ENCODE data around the gene POLA2.
"Not testable (repeated sequence)": the region's sequence is repeated elsewhere in the genome, so short reads cannot be mapped to it uniquely, and the experiment has no call there.

The POLA2 gene

DNA sequence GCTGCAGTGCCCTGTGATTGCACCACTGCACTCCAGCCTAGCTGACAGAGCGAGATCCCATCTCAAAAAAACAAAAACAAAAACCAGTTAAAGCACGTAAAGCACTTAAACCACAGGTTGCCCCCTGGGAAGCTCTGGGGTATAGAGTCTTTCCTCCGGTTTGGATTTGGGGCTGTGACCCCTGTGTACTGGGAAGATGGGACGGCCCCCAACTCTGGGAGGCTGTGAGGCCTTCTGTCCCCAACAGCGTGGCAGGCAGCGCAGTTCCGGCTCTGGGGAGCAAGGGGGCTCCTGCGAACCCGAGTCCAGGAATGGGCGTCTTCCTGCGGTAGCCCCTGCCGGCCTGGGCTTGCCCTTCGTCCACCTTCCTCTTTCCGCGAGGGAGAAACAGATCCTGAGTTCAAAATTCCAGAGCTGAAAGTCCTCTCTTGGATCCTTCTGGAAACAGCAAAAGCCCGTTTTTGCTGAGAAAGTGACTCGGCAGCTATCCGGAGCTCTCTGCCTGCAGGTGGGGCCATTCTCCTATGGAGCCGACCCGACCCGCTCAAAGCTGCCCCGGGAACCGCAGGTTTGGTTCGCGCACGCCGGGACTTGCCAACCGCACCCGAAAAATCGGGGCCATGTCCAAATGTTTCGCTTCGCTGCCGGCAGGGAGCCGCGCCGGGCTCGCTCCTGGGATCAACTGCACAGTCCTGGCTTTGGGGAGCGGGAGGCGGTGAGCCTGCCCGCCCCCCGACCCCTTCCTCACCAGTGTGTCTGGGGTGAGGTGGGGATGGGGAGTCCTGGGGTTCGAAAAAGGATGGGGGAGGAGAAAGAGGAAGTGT lies 36.3 kb upstream of the POLA2 start:
- H3K27ac Mint-ChIP-seq: no peak overlapping the region
- peaks cover 8% of the 10 kb centered on the region for H3K4me1 Mint-ChIP-seq
- ATAC-seq (peak; percentile 86), DNase-seq (ENCODE audit: low spot score in 2 of 2) (no peak)
- no peaks in the 10 kb centered on the region for H3K36me3 Mint-ChIP-seq
- H3K9me3 Mint-ChIP-seq: no peaks in the 10 kb centered on the region
- peak overlapping the region; percentile 69 for H3K4me3 Mint-ChIP-seq

DNA sequence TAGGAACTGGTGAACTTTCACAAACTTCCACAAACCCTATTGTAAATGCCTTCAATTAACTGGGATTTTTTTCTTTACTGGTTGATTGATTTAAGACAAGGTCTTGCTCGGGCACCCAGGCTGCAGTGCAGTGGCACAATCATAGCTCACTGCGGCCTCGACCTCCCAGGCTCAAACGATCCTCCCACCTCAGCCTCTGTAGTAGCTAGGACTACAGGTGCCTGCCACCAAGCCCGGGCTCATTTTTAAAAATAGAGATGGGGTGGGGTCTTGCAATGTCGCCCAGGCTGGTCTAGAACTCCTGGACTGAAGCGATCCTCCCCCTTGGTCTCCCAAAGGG lies 35.7 kb upstream of the POLA2 start:
- DNase-seq (ENCODE audit: low spot score in 2 of 2) (no peak), ATAC-seq (no peak)
- H3K4me3 Mint-ChIP-seq: peak overlapping the region; percentile 69
- no peaks in the 10 kb centered on the region for H3K36me3 Mint-ChIP-seq
- peaks cover 8% of the 10 kb centered on the region for H3K4me1 Mint-ChIP-seq
- H3K27ac Mint-ChIP-seq: no peak overlapping the region
- no peaks in the 10 kb centered on the region for H3K9me3 Mint-ChIP-seq

DNA sequence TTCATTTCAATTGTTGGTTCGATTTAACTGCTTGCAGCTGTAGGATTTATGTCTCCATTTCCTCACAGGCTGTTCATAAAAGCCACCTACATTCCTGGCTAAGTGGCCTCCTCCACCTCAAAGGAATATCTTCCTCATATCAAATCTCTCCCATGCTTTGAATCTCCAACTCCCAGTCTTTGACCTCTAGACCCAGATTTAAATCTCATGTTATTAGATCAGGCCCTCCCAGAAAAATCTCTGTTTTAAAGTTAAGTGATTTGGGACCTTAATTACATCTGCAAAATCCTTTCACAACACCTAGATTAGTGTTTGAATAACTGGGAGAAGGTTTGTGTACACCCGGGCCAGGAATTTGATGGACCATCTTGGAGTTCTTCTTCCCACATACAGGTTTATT lies 33.9 kb upstream of the POLA2 start:
- Mint-ChIP-seq H3K9me3 (no peaks in the 10 kb centered on the region), H3K4me1 (peaks cover 8% of the 10 kb centered on the region), H3K4me3 (no peak overlapping the region), H3K36me3 (no peaks in the 10 kb centered on the region), H3K27ac (no peak overlapping the region)
- DNase-seq (ENCODE audit: low spot score in 2 of 2) (no peak), ATAC-seq (no peak)

DNA sequence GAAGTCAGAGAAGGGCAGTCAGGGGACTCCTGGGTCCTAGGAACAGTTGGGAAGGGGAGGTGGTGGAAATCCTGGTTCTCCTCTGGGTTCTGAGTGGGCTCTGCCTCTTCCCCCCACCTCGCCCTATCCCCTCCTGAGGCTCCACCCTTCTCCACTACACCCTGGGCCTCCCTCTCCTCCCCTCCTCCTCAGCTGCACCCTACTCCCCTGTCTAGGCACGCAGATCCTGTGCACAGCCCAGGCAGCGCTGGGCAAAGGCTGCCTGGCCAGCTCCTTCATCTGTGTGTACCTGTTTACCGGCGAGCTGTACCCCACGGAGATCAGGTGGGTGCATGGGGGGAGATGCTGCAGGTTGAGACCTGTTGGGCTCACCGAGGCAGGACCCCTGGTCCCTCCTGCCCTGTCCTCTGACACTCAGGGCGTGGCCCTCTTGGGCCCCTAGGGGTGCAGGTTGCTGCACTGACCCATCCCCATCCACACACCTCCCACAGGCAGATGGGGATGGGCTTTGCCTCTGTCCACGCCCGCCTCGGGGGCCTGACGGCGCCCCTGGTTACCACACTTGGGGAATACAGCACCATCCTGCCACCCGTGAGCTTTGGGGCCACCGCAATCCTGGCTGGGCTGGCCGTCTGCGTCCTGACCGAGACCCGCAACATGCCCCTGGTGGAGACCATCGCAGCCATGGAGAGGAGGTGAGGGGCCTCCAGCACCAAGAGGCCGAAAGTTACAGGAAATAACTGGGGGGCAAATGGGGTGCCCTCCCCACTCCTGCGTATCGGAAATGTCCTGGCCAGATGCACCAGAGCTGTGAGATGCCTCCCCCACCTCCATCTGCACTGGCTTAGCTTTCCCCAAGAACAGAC lies 25.3 kb upstream of the POLA2 start:
- DNase-seq (ENCODE audit: low spot score in 2 of 2) (no peak), ATAC-seq (peak; percentile 28)
- no peak overlapping the region for H3K27ac Mint-ChIP-seq
- no peak overlapping the region for H3K4me3 Mint-ChIP-seq
- no peaks in the 10 kb centered on the region for H3K9me3 Mint-ChIP-seq
- H3K36me3 Mint-ChIP-seq: no peaks in the 10 kb centered on the region
- no peaks in the 10 kb centered on the region for H3K4me1 Mint-ChIP-seq

DNA sequence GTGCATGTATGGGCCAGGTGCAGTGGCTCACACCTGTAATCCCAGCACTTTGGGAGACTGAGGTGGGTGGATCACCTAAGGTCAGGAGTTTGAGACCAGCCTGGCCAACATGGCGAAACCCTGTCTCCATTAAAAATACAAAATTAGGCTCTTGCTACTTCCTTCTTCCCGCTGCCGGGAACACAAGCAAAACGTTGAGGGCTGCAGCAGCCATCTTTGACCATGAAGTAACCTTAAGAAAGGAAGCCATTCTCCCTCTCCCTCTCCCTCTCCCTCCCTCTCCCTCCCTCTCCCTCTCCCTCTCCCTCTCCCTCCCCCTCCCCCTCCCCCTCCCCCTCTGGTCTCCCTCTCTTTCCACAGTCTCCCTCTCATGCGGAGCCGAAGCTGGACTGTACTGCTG lies 23.5 kb upstream of the POLA2 start:
- not testable (repeated sequence) for H3K36me3 Mint-ChIP-seq; H3K9me3 Mint-ChIP-seq; H3K4me1 Mint-ChIP-seq; H3K4me3 Mint-ChIP-seq; ATAC-seq; H3K27ac Mint-ChIP-seq; DNase-seq (ENCODE audit: low spot score in 2 of 2)

DNA sequence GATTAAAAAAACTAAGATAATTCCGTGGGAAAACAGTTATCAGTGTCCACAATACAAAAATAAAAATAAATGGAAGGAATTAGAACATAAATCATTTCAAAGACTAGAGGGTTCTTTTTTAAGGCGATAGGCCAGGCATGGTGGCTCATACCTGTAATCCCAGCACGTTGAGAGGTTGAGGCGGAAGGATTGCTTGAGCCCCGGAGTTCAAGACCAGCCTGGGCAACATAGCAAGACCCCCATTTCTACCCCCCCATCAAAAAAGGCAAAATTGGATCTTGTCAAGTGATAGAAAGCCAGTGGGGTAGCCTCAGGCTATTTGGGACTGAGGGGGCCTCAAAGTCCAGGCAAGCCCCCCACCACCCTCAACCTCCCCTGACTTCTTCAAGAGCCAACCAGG lies 20.6 kb upstream of the POLA2 start:
- Mint-ChIP-seq H3K4me1 (no peaks in the 10 kb centered on the region), H3K9me3 (peaks cover 4% of the 10 kb centered on the region), H3K36me3 (no peaks in the 10 kb centered on the region), H3K27ac (no peak overlapping the region), H3K4me3 (no peak overlapping the region)
- no peak for ATAC-seq
- DNase-seq (ENCODE audit: low spot score in 2 of 2): no peak

DNA sequence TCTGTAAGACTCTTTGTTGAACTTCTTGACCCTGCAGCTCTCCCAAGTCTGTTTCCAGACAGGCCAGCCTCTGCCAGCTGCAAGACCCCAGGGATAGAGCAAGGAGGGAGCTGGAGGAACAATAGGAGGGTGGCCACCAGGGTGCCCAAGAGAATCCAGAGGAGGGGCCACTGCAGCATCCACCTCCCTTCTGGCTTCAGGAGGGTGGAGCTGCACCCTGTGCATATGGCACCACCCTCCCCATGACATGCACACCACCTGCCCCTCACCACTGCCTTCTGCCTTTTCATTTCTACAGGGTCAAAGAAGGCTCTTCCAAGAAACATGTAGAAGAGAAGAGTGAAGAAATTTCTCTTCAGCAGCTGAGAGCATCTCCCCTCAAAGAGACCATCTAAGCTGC lies 20.1 kb upstream of the POLA2 start:
- DNase-seq (ENCODE audit: low spot score in 2 of 2): no peak
- Mint-ChIP-seq H3K36me3 (no peaks in the 10 kb centered on the region), H3K9me3 (peaks cover 4% of the 10 kb centered on the region), H3K4me1 (no peaks in the 10 kb centered on the region), H3K27ac (no peak overlapping the region), H3K4me3 (no peak overlapping the region)
- peak; percentile 11 for ATAC-seq

DNA sequence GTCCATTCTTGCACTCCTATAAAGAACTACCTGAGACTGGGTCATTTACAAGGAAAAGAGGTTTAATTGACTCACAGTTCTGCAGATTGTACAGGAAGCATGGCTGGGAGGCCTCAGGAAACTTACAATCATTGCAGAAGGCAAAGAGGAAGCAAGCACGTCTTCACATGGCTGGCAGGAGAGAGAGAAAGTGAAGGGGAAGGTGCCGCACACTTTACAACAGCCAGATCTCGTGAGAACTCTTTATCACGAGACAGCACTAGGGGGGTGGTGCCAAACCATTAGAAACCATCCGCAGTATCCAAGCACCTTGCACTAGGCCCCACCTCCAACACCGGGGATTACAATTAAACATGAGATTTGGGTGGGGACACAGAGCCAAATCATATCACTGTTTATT lies 19.4 kb upstream of the POLA2 start:
- no peaks in the 10 kb centered on the region for H3K36me3 Mint-ChIP-seq

DNA sequence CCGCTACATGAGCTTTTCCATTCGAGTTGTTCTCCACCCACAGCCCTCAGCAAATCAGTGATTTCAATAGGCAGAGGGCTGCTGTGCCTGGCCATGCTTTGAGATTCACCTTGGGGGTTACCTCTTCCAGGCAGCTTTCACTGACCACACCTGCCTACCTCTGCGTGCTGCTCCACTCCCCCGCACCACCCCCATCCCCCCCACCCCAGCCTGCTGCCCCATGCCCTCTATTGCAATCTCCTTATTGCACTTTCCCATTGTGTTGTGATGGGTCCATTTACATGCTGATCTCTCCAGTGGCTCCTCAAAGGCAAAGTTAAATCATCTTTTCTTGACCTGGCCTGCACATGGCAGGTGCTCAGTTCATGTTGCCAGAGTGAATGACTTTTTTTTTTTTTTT lies 18.0 kb upstream of the POLA2 start:
- ATAC-seq: no peak
- Mint-ChIP-seq H3K4me1 (no peaks in the 10 kb centered on the region), H3K36me3 (no peaks in the 10 kb centered on the region)

More for the DNA sequence above, 19.4 kb upstream of the POLA2 start:
- DNase-seq (ENCODE audit: low spot score in 2 of 2): no peak
- Mint-ChIP-seq H3K4me1 (no peaks in the 10 kb centered on the region), H3K4me3 (no peak overlapping the region), H3K27ac (no peak overlapping the region), H3K9me3 (peaks cover 4% of the 10 kb centered on the region)
- no peak for ATAC-seq

DNA sequence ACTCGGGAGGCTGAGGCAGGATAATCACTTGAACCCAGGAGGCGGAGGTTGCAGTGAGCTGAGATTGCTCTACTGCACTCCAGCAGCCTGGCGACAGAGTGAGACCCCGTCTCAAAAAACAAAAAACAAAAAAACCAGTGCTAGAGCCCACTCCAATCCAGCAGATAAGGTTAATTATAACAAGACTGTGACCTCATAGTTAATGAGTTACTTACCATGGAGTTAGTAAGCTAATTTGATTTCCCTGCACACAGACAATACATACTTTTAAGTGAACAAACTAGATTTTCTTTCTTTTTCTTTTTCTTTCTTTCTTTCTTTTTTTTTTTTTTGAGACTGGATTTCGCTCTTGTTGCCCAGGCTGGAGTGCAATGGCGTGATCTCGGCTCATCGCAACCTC lies 16.7 kb upstream of the POLA2 start:
- H3K4me1 Mint-ChIP-seq; DNase-seq (ENCODE audit: low spot score in 2 of 2); ATAC-seq; H3K4me3 Mint-ChIP-seq; H3K36me3 Mint-ChIP-seq; H3K9me3 Mint-ChIP-seq; H3K27ac Mint-ChIP-seq: not testable (repeated sequence)

More for the DNA sequence above, 18.0 kb upstream of the POLA2 start:
- peaks cover 4% of the 10 kb centered on the region for H3K9me3 Mint-ChIP-seq
- no peak overlapping the region for H3K27ac Mint-ChIP-seq
- H3K4me3 Mint-ChIP-seq: no peak overlapping the region
- DNase-seq (ENCODE audit: low spot score in 2 of 2): no peak

DNA sequence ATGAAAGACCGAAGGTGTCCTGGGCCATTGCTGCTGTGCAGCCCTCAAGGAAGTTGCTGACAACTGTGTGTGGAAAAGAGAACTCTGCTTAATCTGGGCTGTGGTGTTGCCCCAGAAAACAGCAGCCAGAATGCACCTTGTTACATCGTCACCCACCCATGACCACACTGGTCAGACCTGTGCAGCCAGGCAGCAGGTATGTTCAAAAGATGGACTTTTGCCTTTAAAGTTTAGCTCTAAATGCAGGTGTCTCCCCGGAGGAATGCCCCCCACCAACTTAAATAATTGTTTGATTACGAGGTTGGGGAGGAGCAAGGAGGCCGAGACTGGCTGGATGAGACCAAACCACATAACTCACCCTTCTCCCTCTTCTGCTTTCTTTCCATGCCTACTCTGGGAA lies 15.3 kb upstream of the POLA2 start:
- DNase-seq (ENCODE audit: low spot score in 2 of 2) (no peak), ATAC-seq (no peak)
- Mint-ChIP-seq H3K4me1 (no peaks in the 10 kb centered on the region), H3K9me3 (peaks cover 4% of the 10 kb centered on the region), H3K36me3 (no peaks in the 10 kb centered on the region), H3K4me3 (no peak overlapping the region), H3K27ac (no peak overlapping the region)

DNA sequence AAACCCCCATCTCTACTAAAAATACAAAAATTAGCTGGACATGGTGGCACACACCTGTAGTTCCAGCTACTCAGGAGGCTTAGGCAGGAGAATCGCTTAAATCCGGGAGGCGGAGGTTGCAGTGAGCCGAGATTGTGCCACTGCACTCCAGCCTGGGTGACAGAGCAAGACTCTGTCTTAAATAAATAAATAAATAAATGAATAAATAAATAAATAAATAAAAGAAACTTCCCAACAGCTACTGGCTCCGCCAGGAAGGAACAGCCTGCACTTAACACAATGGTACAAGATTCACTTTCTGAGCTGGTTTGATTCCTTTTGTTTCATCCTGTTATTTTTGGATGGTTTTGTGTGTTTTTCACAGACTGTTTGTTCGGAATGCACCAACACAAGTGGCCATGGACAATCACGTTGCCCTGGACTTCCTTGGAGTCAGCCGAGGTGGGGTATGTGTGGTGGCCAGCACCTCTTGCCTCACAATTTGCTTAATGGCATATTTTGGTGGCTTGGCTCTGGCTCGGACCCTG lies 13.5 kb upstream of the POLA2 start:
- DNase-seq (ENCODE audit: low spot score in 2 of 2); H3K36me3 Mint-ChIP-seq; H3K9me3 Mint-ChIP-seq; H3K4me3 Mint-ChIP-seq; H3K4me1 Mint-ChIP-seq; ATAC-seq; H3K27ac Mint-ChIP-seq: not testable (repeated sequence)

DNA sequence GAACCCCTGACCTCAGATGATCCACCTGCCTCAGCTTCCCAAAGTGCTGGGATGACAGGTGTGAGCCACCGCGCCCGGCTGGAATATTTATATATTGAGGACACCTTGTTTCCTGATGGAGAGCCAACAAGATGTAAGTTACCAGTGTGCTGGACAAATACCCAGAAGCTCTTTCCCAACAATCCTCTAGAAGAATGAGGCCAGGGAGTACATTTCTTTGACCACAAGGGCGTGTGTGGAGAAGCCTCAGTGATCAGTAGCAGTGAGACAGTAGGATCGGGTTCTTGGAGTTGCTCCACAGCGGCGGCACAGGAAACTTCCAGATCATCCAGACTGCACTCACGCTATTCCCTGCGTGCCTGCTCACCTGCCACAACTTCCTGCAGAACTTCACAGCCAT lies 10.3 kb upstream of the POLA2 start:
- Mint-ChIP-seq H3K36me3 (no peaks in the 10 kb centered on the region), H3K27ac (no peak overlapping the region), H3K9me3 (no peaks in the 10 kb centered on the region), H3K4me1 (no peaks in the 10 kb centered on the region), H3K4me3 (no peak overlapping the region)
- ATAC-seq (no peak), DNase-seq (ENCODE audit: low spot score in 2 of 2) (no peak)

DNA sequence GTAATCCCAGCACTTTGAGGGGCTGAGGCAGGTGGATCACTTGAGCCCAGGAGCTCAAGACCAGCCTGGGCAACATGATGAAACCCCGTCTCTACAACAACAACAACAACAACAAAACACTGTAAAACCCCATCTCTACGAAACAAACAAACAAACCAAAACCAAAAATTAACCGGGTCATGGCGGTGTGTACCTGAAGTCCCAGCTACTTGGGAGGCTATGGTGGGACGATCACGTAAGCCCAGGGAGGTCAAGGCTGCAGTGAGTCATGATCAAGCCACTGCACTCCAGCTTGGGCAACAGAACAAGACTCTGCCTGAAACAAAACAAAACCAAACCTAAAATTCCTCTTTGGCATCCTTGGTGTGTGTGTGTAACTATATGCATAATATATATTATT lies 7.0 kb upstream of the POLA2 start:
- Mint-ChIP-seq H3K4me1 (no peaks in the 10 kb centered on the region), H3K9me3 (no peaks in the 10 kb centered on the region), H3K36me3 (no peaks in the 10 kb centered on the region), H3K4me3 (no peak overlapping the region), H3K27ac (no peak overlapping the region)
- ATAC-seq (no peak), DNase-seq (ENCODE audit: low spot score in 2 of 2) (no peak)

DNA sequence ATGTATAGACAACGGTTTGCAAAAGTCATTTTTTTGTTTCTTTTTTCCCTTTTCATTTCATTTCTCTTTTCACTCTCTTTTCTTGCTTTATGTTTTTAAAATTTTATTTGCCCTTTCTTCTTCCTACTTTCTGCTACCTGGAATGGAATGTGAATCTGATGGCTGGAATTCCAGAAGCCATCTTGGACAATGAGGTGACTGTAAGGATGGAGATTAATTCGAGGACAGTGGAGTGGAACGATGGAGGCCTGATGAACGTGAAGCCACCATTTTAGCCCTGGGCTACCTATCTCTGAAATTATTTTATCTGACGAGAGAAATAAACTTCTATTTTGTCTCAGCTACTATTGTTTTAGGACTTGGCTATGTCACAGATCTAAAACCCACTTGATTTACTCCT lies 2.8 kb upstream of the POLA2 start:
- Mint-ChIP-seq H3K27ac (no peak overlapping the region), H3K4me1 (peaks cover 25% of the 10 kb centered on the region), H3K36me3 (peaks cover 32% of the 10 kb centered on the region), H3K4me3 (no peak overlapping the region), H3K9me3 (no peaks in the 10 kb centered on the region)
- ATAC-seq: no peak
- DNase-seq (ENCODE audit: low spot score in 2 of 2): no peak

DNA sequence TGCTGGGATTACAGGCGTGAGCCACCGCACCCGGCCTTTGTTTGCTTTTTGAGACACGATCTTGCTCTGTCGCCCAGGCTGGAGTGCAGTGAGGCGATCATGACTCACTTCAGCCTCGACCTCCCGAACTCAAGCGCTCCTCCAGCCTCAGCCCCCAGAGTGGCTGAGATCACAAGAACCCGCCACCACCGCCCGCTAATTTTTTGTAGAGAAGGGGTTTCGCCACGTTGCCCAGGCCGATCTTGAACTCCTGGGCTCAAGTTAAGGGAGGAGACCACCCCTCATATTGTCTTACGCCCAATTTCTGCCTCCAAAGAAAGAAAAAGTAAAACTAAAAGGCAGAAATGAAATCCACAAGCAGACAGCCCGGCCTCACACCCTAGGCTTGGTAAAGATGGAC lies 1.5 kb upstream of the POLA2 start:
- H3K4me3 Mint-ChIP-seq: peak overlapping the region; percentile 86
- H3K36me3 Mint-ChIP-seq: peaks cover 45% of the 10 kb centered on the region
- H3K27ac Mint-ChIP-seq: no peak overlapping the region

More for the DNA sequence above, 1.5 kb upstream of the POLA2 start:
- Mint-ChIP-seq H3K4me1 (peaks cover 37% of the 10 kb centered on the region), H3K9me3 (no peaks in the 10 kb centered on the region)
- no peak for ATAC-seq
- no peak for DNase-seq (ENCODE audit: low spot score in 2 of 2)

All from stimulated activated effector memory CD8-positive, alpha-beta T cell treated with anti-CD3 and anti-CD28 coated beads, Interleukin-12 subunit alpha, Interleukin-12 subunit beta, amount 100 ng/mL, for 72 hours (primary cell).